Transverse colon (tissue), 4 donors: ENCODE measurements around the gene FRAT2. TPM values are rescaled to one million over a fixed set of nuclear protein-coding genes. Genes with fewer than 3 reads are reported as not detected.

Experiments used
- DNase-seq: peaks from one replicate; pipeline ENCODE4 v3.0.0-alpha.2; 2019
- H3K27ac ChIP-seq, 4 donors: fragments of 200-600 bp; sonication (generic); 2 replicates each; pipeline ENCODE4 v1.5.1; 2016 to 2018; ENCODE audit warnings: inconsistent platforms in 4 of 4
- H3K27me3 ChIP-seq: fragments of 200-600 bp; sonication (generic); 2 replicates; pipeline ENCODE4 v1.5.1; 2017; ENCODE audit warnings: inconsistent platforms
- H3K36me3 ChIP-seq, 4 donors: fragments of 200-600 bp; sonication (generic); 2 replicates each; pipeline ENCODE4 v1.5.1; 2017 to 2019; ENCODE audit warnings: inconsistent platforms in 4 of 4
- H3K4me1 ChIP-seq, 4 donors: fragments of 200-600 bp; sonication (generic); 2 replicates each; pipeline ENCODE4 v1.5.1; 2017 to 2020; ENCODE audit warnings: inconsistent platforms in 4 of 4
- H3K4me3 ChIP-seq, 4 donors: fragments of 200-600 bp; sonication (generic); 1 replicate in 1 of 4; 2 replicates in 3 of 4; pipeline versions ENCODE4 v1.5.1 to v1.6.1; 2017 to 2019; ENCODE audit warnings: inconsistent platforms in 4 of 4
- H3K9me3 ChIP-seq, 2 donors: fragments of 200-600 bp; sonication (generic); 2 replicates each; pipeline ENCODE4 v1.5.1; 2017 to 2019; ENCODE audit warnings: inconsistent platforms in 2 of 2
- CTCF ChIP-seq, 5 experiments: fragments of 200-600 bp in 3 of 5; fragments of 450-650 bp in 2 of 5; sonication (generic) in 3 of 5; IDR thresholded peaks; 1 replicate in 2 of 5; 2 replicates in 3 of 5; pipeline ENCODE4 v1.5.1; 2016 to 2017; ENCODE audit warnings: antibody characterized with exemption in 5 of 5, inconsistent platforms in 3 of 5, mild to moderate bottlenecking in 2 of 5, moderate library complexity in 1 of 5
- EP300 ChIP-seq: sonication (generic); formaldehyde crosslinking; IDR thresholded peaks from one replicate; pipeline ENCODE4 v1.6.1; 2017; ENCODE audit warnings: antibody characterized with exemption, low read depth
- POLR2A ChIP-seq: fragments of 450-650 bp; IDR thresholded peaks from one replicate; pipeline ENCODE4 v1.6.1; 2016; ENCODE audit warnings: antibody characterized with exemption, mild to moderate bottlenecking, moderate library complexity
- POLR2AphosphoS5 ChIP-seq, 3 donors: sonication (generic); formaldehyde crosslinking; IDR thresholded peaks; one replicate each; pipeline ENCODE4 v1.6.1; 2016; ENCODE audit warnings: antibody characterized with exemption in 3 of 3
- WGBS, 2 donors: methylation state at CpG; one replicate each; pipeline ENCODE4 v1.1.5; 2018; ENCODE audit warnings: low coverage in 1 of 2; 5-methylcytosine and 5-hydroxymethylcytosine counted together
- in situ Hi-C, 4 donors: fragments of 200-750 bp; cut with MboI; loops; one replicate each; pipeline versions ENCODE4 v1.15.0 to v1.15.1; 2017; ENCODE audit warnings: low sequenced_read_pairs in 3 of 4, low pct_ligation_motif_present in 1 of 4, low pct_unique_long_range_greater_than_20kb in 1 of 4
- intact Hi-C: fragments of 100-400 bp; cut with DNase I; formaldehyde crosslinking; loops from one replicate; pipeline ENCODE4 v1.15.1; 2023; ENCODE audit warnings: low total_unique reads
- total RNA-seq, 4 donors: library from RNA; depleted of rRNA; stranded (reverse); fragments of >200 nt; gene quantifications; one replicate each; pipeline ENCODE4 v1.1.0, GENCODE V29; 2016

The FRAT2 gene
- total RNA-seq, 4 donors from 2014 or later = 46.4 to 72.2 (median 54.6) TPM

GRCh38 chr10:97380516-97380915 is 46.0 kb upstream of the FRAT2 start:
- 80 to 84% methylated on average over 1 to 8 of the region's 8 CpGs for WGBS, 2 donors
- in situ Hi-C loops (no loop called here), intact Hi-C loops (no loop called here)
- no peak for TF ChIP-seq POLR2AphosphoS5 (IDR thresholded peaks at IDR 0.05)
- TF ChIP-seq EP300 = no peak
- TF ChIP-seq CTCF (IDR thresholded peaks at IDR 0.05) = no peak
- TF ChIP-seq POLR2A = no peak
- Histone ChIP-seq H3K9me3 (no peaks in the 10 kb centered on the region), H3K36me3 (peaks cover 0 to 11% (median 3%) of the 10 kb centered on the region in 4 donors), H3K4me3 (no peak overlapping the region), H3K27me3 (no peaks in the 10 kb centered on the region), H3K4me1 (no peaks in the 10 kb centered on the region), H3K27ac (no peak overlapping the region)
- DNase-seq = no peak

- Histone ChIP-seq H3K4me1 (no peaks in the 10 kb centered on the region), H3K36me3 (peaks cover 0 to 11% (median 3%) of the 10 kb centered on the region in 4 donors), H3K27ac (no peak overlapping the region), H3K9me3 (no peaks in the 10 kb centered on the region), H3K4me3 (no peak overlapping the region), H3K27me3 (no peaks in the 10 kb centered on the region)
- 90% methylated on average over 15 of the region's 15 CpGs; no CpG with 5 or more reads in 1 of the 2 donors for WGBS, 2 donors
- DNase-seq = no peak
- intact Hi-C loops (no loop called here), in situ Hi-C loops (no loop called here)
- no peak for TF ChIP-seq POLR2AphosphoS5 (IDR thresholded peaks at IDR 0.05)
- no peak for TF ChIP-seq CTCF (IDR thresholded peaks at IDR 0.05)
- no peak for TF ChIP-seq EP300
- no peak for TF ChIP-seq POLR2A
These were observed 44.7 kb upstream of the FRAT2 start for GRCh38 chr10:97378933-97379921.

GRCh38 chr10:97376413-97376812 is 41.9 kb upstream of the FRAT2 start:
- H3K4me1 ChIP-seq = no peaks in the 10 kb centered on the region
- peaks cover 0 to 11% (median 5%) of the 10 kb centered on the region in 4 donors for H3K36me3 ChIP-seq
- H3K9me3 ChIP-seq = no peaks in the 10 kb centered on the region
- H3K27ac ChIP-seq = no peak overlapping the region
- WGBS, 2 donors = 96% methylated on average over 6 of the region's 6 CpGs; no CpG with 5 or more reads in 1 of the 2 donors
- intact Hi-C loops (no loop called here), in situ Hi-C loops (no loop called here)
- H3K27me3 ChIP-seq = no peaks in the 10 kb centered on the region
- H3K4me3 ChIP-seq = no peak overlapping the region
- no peak for DNase-seq
- no peak for TF ChIP-seq POLR2AphosphoS5 (IDR thresholded peaks at IDR 0.05)
- TF ChIP-seq CTCF (IDR thresholded peaks at IDR 0.05) = no peak
- no peak for TF ChIP-seq POLR2A
- TF ChIP-seq EP300 = no peak

- 97 to 100% methylated on average over 2 to 10 of the region's 10 CpGs for WGBS, 2 donors
These were observed 38.9 kb upstream of the FRAT2 start for GRCh38 chr10:97373456-97373855.

More at GRCh38 chr10:97373456-97373855, 38.9 kb upstream of the FRAT2 start:
- Histone ChIP-seq H3K4me3 (no peak overlapping the region), H3K27ac (no peak overlapping the region), H3K27me3 (no peaks in the 10 kb centered on the region), H3K4me1 (no peaks in the 10 kb centered on the region), H3K36me3 (peaks cover 0 to 9% (median 0%) of the 10 kb centered on the region in 4 donors), H3K9me3 (no peaks in the 10 kb centered on the region)
- in situ Hi-C loops (loop anchor here in 1 of 4 donors (25.0 kb wide), 1 partner anchor 311 kb away; no protein-coding TSS in a partner anchor), intact Hi-C loops (no loop called here)
- TF ChIP-seq EP300 (no peak), POLR2AphosphoS5 (IDR thresholded peaks at IDR 0.05) (no peak), CTCF (IDR thresholded peaks at IDR 0.05) (no peak), POLR2A (no peak)
- no peak for DNase-seq
